ENCODE results near the gene CCDC33.

CCDC33 gene

GRCh38 chr15:74385733-74386132 lies 149.6 kb downstream of the CCDC33 start:
- no peak overlapping the region for H3K4me3 ChIP-seq (replicated peaks; ENCODE audit: low read depth, low read length)
- TF ChIP-seq CTCF (IDR thresholded peaks at IDR 0.05; ENCODE audit: low read depth, low read length, missing control alignments) = no peak
- DNase-seq (ENCODE audit: extremely low read depth, low read depth) = no peak
